DOHH2 (cell line): ENCODE data around the gene TEDC2.

Experiments
- H3F3A ChIP-seq: fragments of 200-600 bp; sonication (generic), shearing (Covaris generic); 2 replicates; pipeline ENCODE4 v1.6.0; 2016; ENCODE audit warnings: antibody characterized with exemption, mild to moderate bottlenecking; ENCODE audit not compliant: control insufficient read depth, insufficient read depth
- H3K27ac ChIP-seq: fragments of 200-600 bp; sonication (generic); 2 replicates; pipeline ENCODE4 v1.5.1; 2014; ENCODE audit warnings: low read depth, mild to moderate bottlenecking, low read length, moderate library complexity
- H3K27me3 ChIP-seq: fragments of 200-600 bp; sonication (generic); 2 replicates; pipeline ENCODE4 v1.6.1; 2014; ENCODE audit warnings: mild to moderate bottlenecking, low read length, mixed read lengths; ENCODE audit not compliant: control insufficient read depth
- H3K36me3 ChIP-seq: fragments of 200-600 bp; sonication (generic); 2 replicates; pipeline ENCODE4 v1.6.1; 2014; ENCODE audit warnings: mild to moderate bottlenecking, low read length, moderate library complexity, mixed read lengths; ENCODE audit not compliant: control insufficient read depth
- H3K4me1 ChIP-seq: fragments of 200-600 bp; sonication (generic); 2 replicates; pipeline ENCODE4 v1.6.1; 2014; ENCODE audit warnings: mild to moderate bottlenecking, low read length, mixed read lengths; ENCODE audit not compliant: control insufficient read depth
- H3K4me2 ChIP-seq: fragments of 200-600 bp; sonication (generic); 2 replicates; pipeline ENCODE4 v1.6.0; 2014; ENCODE audit warnings: mild to moderate bottlenecking, low read length, moderate library complexity
- H3K4me3 ChIP-seq: fragments of 200-600 bp; sonication (generic); 2 replicates; pipeline ENCODE4 v1.5.1; 2014; ENCODE audit warnings: mild to moderate bottlenecking, low read length, mixed read lengths
- H3K79me2 ChIP-seq: fragments of 200-600 bp; sonication (generic); 2 replicates; pipeline ENCODE4 v1.6.1; 2014; ENCODE audit warnings: mild to moderate bottlenecking, low read length, mixed read lengths; ENCODE audit not compliant: control insufficient read depth
- H3K9me2 ChIP-seq: fragments of 200-600 bp; sonication (generic); replicated peaks from 2 replicates; pipeline ENCODE4 v1.6.1; 2014; ENCODE audit warnings: mild to moderate bottlenecking, low read length, mixed read lengths; ENCODE audit not compliant: control insufficient read depth
- H3K9me3 ChIP-seq: fragments of 200-600 bp; sonication (generic); 2 replicates; pipeline ENCODE4 v1.6.1; 2014; ENCODE audit warnings: antibody characterized with exemption, low read length, mixed read lengths; ENCODE audit not compliant: control insufficient read depth, insufficient read depth
- H4K20me1 ChIP-seq: fragments of 200-600 bp; sonication (generic); 2 replicates; pipeline ENCODE4 v1.6.0; 2014; ENCODE audit warnings: low read depth, mild to moderate bottlenecking, antibody characterized with exemption, low read length, moderate library complexity; ENCODE audit not compliant: control insufficient read depth, insufficient read depth
- CTCF ChIP-seq: fragments of 200-600 bp; sonication (generic); IDR thresholded peaks from one replicate; pipeline ENCODE4 v1.5.1; 2014; ENCODE audit warnings: antibody characterized with exemption, mild to moderate bottlenecking, low read depth, low read length; ENCODE audit not compliant: poor library complexity, severe bottlenecking
- EZH2phosphoT487 ChIP-seq: fragments of 200-600 bp; sonication (generic); IDR thresholded peaks from 2 replicates; pipeline ENCODE4 v1.6.1; 2017; ENCODE audit warnings: borderline replicate concordance, mild to moderate bottlenecking, antibody characterized with exemption, low read length, moderate library complexity, mixed read lengths

Gene TEDC2

GRCh38 chr16:2482249-2482648 is 22.3 kb downstream of the TEDC2 start:
- no peak overlapping the region for H3K27ac ChIP-seq
- H3K27me3 ChIP-seq, result no peaks in the 10 kb centered on the region
- H3K79me2 ChIP-seq, result peaks cover 73% of the 10 kb centered on the region
- no peak for TF ChIP-seq EZH2phosphoT487
- TF ChIP-seq CTCF, result no peak
- H4K20me1 ChIP-seq, result peaks cover 10% of the 10 kb centered on the region; the same call in 1 of the 2 replicates
- H3F3A ChIP-seq, result no peaks in the 10 kb centered on the region
- H3K4me1 ChIP-seq, result peaks cover 12% of the 10 kb centered on the region
- peaks cover 13% of the 10 kb centered on the region; the same call in 1 of the 2 replicates for H3K36me3 ChIP-seq
- no peaks in the 10 kb centered on the region for H3K9me2 ChIP-seq
- no peak overlapping the region for H3K4me3 ChIP-seq
- H3K9me3 ChIP-seq, result no peaks in the 10 kb centered on the region
- H3K4me2 ChIP-seq, result no peak overlapping the region

GRCh38 chr16:2482708-2483534 is 23.0 kb downstream of the TEDC2 start:
- no peak for TF ChIP-seq CTCF
- no peak for TF ChIP-seq EZH2phosphoT487
- peaks cover 12% of the 10 kb centered on the region; the same call in 1 of the 2 replicates for H4K20me1 ChIP-seq
- H3K79me2 ChIP-seq, result peaks cover 73% of the 10 kb centered on the region
- peaks cover 14% of the 10 kb centered on the region for H3K4me1 ChIP-seq
- H3K4me2 ChIP-seq, result no peak overlapping the region
- peaks cover 9% of the 10 kb centered on the region; the same call in 1 of the 2 replicates for H3K36me3 ChIP-seq
- no peaks in the 10 kb centered on the region for H3K9me3 ChIP-seq
- H3K27me3 ChIP-seq, result no peaks in the 10 kb centered on the region
- no peaks in the 10 kb centered on the region for H3K9me2 ChIP-seq
- no peak overlapping the region for H3K27ac ChIP-seq
- H3F3A ChIP-seq, result no peaks in the 10 kb centered on the region
- H3K4me3 ChIP-seq, result no peak overlapping the region

GRCh38 chr16:2483939-2484897 is 24.3 kb downstream of the TEDC2 start:
- Histone ChIP-seq H3K4me1 (peaks cover 14% of the 10 kb centered on the region), H3K4me2 (no peak overlapping the region), H3K27me3 (no peaks in the 10 kb centered on the region), H3K27ac (no peak overlapping the region), H3K36me3 (peaks cover 9% of the 10 kb centered on the region; the same call in 1 of the 2 replicates), H4K20me1 (0 out of 2 replicates have a peak, but pooled peaks cover 6% of the 10 kb centered on the region), H3K9me2 (no peaks in the 10 kb centered on the region), H3K4me3 (no peak overlapping the region), H3K9me3 (no peaks in the 10 kb centered on the region), H3F3A (no peaks in the 10 kb centered on the region), H3K79me2 (peaks cover 64% of the 10 kb centered on the region)
- no peak for TF ChIP-seq CTCF
- no peak for TF ChIP-seq EZH2phosphoT487
